HG02571 (cell line): ENCODE measurements around the gene GPAT3.
A peak's percentile ranks its signal among the peaks of the same experiment; 100 is the strongest.
"Not testable (repeated sequence)": the region's sequence is repeated elsewhere in the genome, so short reads cannot be mapped to it uniquely, and the experiment has no call there.

Source experiments
- ATAC-seq: cut with Tn5 transposase; IDR thresholded peaks from one replicate; pipeline ENCODE4 v1.9.1; 2021; ENCODE audit warnings: mild to moderate bottlenecking, moderate library complexity; ENCODE audit not compliant: unreplicated experiment

The GPAT3 gene

GRCh38 chr4:83548151-83548905 lies 12.4 kb downstream of the GPAT3 start:
- peak; percentile 90 for ATAC-seq

GRCh38 chr4:83552083-83552482 lies 16.2 kb downstream of the GPAT3 start:
- ATAC-seq, result no peak

DNA sequence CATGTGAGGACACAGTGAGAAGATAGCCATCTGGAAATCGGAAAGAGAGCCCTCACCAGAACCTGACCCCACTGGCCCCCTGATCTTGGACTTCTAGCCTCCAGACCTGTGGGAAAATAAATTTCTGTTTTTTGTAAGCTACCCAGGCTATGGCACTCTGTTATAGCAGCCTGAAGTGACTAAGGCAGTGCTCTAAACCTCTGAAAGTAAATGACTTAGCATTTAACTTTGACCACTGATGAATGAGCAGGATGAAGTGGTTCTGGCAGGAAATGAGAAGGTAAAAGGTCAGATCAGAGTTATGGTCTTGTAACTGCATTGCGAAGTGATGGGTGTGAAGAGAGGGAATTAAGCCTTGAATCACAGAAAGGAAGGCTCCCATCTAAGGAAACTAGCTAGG lies 17.0 kb downstream of the GPAT3 start:
- ATAC-seq, result peak; percentile 42

- ATAC-seq, result no peak
Measured at GRCh38 chr4:83556006-83556707, 20.2 kb downstream of the GPAT3 start.

DNA sequence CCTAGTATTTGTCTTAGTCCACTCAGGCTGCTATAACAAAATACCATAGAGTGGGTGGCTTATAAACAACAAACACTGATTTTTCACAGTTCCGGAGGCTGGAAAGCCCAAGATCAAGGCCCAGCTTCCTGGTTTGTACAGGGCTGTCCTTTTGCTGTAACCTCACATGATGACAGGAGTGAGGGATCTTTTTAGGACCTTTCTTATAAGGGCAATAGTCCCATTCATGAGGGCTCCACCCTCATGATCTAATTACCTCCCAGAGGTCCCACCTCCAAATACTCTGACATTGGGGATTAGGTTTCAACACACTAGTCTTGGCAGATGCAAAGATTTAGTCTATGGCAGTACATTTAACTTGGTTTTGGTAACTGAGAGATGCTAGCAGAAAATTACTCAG lies 20.9 kb downstream of the GPAT3 start:
- ATAC-seq, result no peak

DNA sequence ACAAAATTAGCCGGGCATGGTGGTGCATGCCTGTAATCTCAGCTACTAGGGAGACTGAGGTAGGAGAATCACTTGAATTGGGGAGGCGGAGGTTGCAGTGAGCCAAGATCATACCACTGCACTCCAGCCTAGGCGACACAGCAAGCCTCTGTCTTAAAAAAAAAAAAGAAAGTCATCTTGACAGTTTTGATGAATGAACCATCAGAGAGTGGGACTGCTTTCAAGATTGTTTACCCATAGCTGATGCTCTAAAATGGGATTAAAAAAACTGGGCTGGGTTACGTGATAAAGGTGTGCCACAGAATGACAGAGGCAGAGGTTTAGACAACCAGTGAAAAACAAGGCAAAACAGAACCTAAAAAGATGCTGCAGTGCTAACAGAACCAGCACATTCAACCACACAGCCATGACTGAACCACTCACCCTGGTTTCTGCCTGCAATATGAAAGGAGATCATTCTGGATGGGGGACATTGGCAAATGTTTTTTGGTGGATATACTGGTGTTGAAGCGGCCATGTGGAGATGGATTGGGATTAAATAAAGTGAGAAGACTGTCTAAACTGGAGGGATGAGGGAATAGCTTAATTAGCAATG lies 22.2 kb downstream of the GPAT3 start:
- no peak for ATAC-seq

- ATAC-seq, result no peak
Measured at GRCh38 chr4:83558680-83559079, 22.8 kb downstream of the GPAT3 start.

DNA sequence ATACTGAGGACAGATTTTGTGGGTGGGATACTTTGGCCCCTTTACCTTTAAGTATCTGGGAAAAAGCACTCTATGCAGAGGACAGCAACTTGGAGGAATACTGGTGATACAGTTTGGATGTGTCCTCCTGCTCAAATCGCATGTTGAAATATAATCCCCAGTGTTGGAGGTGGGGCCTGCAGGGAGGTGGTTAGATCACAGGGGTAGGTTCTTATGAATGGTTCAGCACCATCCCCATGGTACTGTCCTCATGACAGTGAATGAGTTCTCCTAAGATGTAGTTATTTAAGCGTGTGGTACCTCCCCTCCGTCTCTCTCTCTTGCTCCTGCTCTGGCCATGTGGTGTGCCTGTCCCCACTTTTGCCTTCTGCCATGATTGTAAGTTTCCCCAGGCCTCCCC lies 24.6 kb downstream of the GPAT3 start:
- ATAC-seq, result no peak

GRCh38 chr4:83561381-83561780 lies 25.5 kb downstream of the GPAT3 start:
- no peak for ATAC-seq

DNA sequence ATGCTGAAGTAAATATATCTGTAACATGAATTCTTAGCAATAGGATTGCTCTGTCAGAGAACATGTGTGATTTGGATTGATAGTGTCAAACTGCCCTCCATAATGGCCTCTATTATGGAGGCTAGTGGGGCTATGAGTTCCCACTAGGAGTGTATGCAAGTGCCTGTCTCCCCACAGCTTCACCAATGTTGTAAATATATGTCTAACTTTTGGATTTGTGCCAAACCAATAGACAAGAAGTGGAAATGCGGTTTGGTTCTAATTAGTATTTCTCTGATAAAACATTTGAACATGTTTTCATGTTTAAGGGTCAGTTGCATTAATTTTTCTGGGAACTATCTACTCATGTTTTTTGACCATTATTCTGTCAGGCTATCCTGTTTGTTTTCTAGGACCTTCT lies 28.1 kb downstream of the GPAT3 start:
- no peak for ATAC-seq

DNA sequence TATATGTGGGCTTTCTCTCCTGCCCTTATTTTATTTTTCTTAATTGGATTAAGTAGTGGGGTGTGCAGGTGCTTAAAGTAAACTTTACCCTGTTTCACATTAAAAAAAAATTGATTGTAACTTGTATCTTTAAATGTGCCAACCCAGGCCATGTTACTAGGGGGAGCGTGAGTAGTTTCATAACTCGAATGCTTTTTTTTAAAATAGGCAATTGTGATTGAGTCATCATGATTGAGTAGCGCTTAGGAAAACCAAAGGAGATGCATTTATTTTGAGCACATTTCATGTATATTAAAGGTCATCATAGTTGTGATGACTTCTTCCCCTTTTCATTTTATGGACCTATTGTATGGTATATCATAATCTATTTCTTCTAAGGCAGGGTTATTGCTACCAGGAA lies 32.2 kb downstream of the GPAT3 start:
- no peak for ATAC-seq

- ATAC-seq, result no peak
Measured at GRCh38 chr4:83569429-83569828, 33.5 kb downstream of the GPAT3 start.

DNA sequence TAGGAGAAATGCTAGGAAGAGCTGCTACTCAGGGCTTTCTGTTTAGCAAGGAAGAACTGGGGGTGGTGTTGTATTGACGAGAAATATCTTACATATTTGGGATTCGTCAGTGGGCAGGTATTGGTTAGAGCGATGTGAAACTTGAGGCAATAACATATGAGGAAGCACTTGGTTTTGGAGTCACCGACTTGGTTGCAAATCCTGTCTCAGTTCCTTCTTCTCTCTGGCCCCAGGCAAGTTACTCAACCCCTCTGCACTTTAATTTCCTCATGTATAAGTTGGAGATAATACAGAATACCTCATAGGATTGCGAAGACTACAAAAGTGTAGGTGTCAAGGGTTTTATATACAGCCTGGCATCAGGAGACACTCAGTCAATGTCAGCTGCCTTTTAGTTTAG lies 34.1 kb downstream of the GPAT3 start:
- no peak for ATAC-seq

- ATAC-seq, result no peak
Measured at GRCh38 chr4:83572848-83573247, 36.9 kb downstream of the GPAT3 start.

GRCh38 chr4:83574247-83574646 lies 38.3 kb downstream of the GPAT3 start:
- no peak for ATAC-seq

- ATAC-seq, result not testable (repeated sequence)
Measured at GRCh38 chr4:83576237-83576636, 40.3 kb downstream of the GPAT3 start.

GRCh38 chr4:83581411-83582288 lies 45.7 kb downstream of the GPAT3 start:
- peak; percentile 81 for ATAC-seq

DNA sequence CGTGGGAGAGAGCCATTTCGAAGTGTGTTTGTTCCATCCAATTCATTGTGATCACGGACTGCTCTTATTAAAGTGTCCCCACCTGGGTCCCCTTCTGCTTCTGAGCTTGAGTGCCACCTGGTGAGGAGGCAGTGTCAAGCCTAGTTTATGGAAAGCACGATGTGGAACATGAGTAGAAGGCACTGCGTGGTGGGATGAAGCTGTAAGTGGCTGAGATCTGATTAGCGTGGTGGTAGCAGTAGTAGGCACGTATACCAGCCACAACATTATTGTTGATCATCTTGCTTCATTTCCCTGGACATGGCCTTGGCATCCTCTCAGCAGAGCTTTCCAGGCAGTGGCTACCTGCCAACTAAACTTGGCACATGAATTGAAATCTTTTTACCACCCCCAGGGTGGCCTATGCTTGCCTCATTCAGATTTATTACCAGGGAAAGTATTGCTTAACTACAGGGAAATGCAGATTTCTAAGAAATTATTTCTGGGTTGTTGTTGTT lies 46.4 kb downstream of the GPAT3 start:
- ATAC-seq, result no peak

GRCh38 chr4:83585982-83586508 lies 50.1 kb downstream of the GPAT3 start:
- ATAC-seq, result no peak

GRCh38 chr4:83589279-83589678 lies 53.4 kb downstream of the GPAT3 start:
- ATAC-seq, result no peak

GRCh38 chr4:83591056-83591455 lies 55.1 kb downstream of the GPAT3 start:
- no peak for ATAC-seq
